ENCODE data around the gene PPP1R9A.
"Not testable (repeated sequence)": the region's sequence is repeated elsewhere in the genome, so short reads cannot be mapped to it uniquely, and the experiment has no call there.

Gene PPP1R9A

DNA sequence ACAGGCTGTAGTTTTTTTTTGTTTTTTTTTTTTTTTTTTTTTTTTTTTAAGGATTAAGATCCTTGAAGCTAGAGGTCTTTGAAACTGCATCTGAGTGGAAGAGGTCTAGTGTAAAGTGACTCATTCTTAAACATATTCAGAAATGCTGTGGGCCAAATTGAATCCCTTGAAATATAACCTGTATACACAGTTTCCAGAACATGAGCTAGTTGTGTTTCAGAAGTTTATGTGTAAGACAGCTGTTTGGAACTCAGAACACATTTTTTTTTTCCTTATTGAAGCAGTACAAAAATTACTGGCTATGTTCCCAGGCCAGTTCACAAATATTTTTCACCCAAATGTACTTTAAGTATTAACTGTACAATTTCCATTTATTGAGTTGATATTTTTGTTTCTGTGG is 67.9 kb downstream of the PPP1R9A start:
- no peak for DNase-seq (ENCODE audit: low spot score)

GRCh38 chr7:94980418-94981142 is 73.2 kb downstream of the PPP1R9A start:
- no peak for DNase-seq (ENCODE audit: low spot score)

DNA sequence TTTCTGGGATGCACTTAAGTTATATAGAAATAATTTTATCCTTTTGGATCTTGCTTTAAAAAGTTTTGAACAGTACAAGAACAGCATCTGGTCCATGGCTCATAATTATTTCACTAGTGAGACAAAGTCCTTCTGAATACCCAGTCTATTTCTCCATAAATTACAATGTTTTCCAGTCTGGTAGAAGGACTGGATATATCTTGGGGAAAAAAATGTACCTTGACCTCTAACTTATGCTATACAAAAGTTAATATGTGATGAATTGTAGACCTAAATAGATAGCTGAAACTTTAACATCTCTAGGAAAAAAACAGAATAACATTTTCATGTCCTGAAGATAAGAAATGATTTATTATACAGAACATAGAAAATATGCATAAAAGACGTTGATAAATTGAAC is 88.5 kb downstream of the PPP1R9A start:
- DNase-seq (ENCODE audit: low spot score), result no peak

DNA sequence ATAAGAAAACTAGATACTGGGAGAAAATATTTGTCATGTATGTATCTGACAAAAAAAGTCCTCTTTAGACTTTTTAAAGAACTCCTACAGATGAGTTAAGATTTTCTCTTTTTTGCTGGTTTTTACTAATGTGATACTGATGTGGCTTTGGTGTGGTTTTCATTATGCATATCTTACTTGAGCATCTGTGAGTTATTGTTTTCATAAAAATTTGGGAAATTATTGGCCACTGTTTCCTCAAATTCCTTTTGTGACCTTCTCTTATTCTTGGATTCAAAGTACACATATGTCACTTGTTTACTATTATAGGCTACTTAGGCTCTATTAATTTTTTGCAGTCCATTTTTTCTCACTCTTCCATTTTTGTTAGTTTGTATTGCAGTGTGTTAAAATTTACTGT is 89.0 kb downstream of the PPP1R9A start:
- no peak for DNase-seq (ENCODE audit: low spot score)

GRCh38 chr7:94997547-94997946 is 90.2 kb downstream of the PPP1R9A start:
- no peak for DNase-seq (ENCODE audit: low spot score)

GRCh38 chr7:94998266-94999068 is 91.1 kb downstream of the PPP1R9A start:
- no peak for DNase-seq (ENCODE audit: low spot score)

DNA sequence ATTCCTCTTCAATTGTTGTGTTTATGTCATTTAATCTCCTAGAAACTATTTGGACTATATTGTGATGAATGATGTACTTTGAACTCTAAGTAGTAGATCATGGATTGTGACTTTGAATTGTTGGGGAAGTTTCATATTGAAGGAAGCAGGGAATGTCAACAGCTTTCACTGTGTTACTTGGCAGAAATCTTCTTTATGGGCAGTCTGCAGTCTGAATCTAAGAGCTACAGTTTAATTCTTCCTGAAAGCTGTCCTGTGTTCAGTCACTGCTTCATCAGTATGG is 91.6 kb downstream of the PPP1R9A start:
- DNase-seq (ENCODE audit: low spot score), result no peak

DNA sequence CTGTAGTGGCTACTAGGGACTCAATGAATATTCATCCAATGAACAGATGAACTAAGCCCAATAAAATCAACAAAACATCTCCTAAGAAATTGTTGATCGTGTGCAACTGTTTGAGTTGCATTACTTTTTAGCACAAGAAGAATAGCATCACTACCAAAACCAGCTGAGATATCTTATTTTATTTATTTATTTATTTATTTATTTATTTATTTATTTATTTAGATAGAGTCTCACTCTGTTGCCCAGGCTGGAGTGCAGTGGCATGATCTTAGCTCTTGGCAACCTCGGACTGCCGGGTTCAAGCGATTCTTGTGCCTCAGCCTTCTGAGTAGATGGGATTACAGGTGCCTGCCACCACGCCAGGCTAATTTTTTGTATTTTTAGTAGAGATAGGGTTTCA is 92.2 kb downstream of the PPP1R9A start:
- DNase-seq (ENCODE audit: low spot score), result not testable (repeated sequence)

GRCh38 chr7:95001258-95001657 is 93.9 kb downstream of the PPP1R9A start:
- no peak for DNase-seq (ENCODE audit: low spot score)

GRCh38 chr7:95001815-95002561 is 94.6 kb downstream of the PPP1R9A start:
- DNase-seq (ENCODE audit: low spot score), result no peak

DNA sequence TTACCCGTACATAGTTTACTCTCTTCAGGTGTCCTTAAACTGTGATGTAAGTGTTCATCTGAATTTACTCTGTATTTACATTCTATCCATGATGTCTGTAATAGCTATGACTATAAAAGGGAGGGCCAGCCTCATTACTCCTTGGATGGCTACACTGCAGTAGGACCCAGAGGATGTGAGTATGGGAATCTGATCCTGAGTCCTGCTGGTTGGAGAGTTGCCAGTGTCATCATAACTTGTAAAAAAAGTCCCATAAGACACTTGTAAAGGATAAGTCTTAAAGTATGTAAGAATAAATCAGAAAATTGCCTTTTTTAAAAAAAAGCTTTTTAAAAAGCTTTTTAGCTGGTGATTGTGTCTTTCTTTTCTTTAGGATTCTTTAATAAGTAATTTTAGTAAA is 95.4 kb downstream of the PPP1R9A start:
- no peak for DNase-seq (ENCODE audit: low spot score)

DNA sequence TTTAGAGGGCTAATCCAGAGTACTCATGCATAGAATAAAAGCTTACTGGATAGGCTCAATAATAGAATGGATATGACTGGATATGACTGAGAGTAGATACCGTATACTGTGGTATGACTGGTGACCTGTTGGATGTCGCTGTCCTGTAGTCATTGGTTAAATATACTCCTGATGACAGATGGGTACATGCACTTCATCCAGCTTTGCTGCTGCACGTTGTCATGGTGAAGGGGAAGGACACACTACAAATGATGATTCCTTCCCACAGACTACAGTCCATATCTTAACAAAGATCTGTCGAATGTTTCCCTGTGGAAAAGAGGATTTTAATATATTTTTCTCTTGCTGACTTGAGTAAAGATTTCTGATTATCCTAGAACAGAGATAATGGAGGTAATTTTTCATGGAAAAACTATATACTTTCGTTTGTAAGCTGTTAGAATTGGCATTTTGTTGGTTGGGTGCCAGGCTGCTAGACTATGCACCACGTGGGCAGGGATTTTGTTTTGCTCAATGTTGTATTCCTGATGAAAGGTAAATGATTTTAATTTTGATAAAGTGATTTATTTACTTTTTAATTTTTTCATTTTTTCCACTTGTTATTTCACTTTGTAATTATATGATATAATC is 97.3 kb downstream of the PPP1R9A start:
- DNase-seq (ENCODE audit: low spot score), result no peak

- no peak for DNase-seq (ENCODE audit: low spot score)
These were observed 98.6 kb downstream of the PPP1R9A start for GRCh38 chr7:95006010-95006409.

DNA sequence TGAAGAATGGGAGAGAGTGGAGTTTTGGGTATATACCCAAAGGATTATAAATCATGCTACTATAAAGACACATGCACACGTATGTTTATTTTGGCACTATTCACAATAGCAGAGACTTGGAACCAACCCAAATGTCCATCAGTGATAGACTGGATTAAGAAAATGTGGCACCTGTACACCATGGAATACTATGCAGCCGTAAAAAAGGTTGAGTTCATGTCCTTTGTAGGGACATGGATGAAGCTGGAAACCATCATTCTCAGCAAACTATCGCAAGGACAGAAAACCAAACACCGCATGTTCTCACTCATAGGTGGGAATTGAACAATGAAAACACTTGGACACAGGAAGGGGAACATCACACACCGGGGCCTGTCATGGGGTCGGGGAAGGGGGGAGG is 101.4 kb downstream of the PPP1R9A start:
- not testable (repeated sequence) for DNase-seq (ENCODE audit: low spot score)

DNA sequence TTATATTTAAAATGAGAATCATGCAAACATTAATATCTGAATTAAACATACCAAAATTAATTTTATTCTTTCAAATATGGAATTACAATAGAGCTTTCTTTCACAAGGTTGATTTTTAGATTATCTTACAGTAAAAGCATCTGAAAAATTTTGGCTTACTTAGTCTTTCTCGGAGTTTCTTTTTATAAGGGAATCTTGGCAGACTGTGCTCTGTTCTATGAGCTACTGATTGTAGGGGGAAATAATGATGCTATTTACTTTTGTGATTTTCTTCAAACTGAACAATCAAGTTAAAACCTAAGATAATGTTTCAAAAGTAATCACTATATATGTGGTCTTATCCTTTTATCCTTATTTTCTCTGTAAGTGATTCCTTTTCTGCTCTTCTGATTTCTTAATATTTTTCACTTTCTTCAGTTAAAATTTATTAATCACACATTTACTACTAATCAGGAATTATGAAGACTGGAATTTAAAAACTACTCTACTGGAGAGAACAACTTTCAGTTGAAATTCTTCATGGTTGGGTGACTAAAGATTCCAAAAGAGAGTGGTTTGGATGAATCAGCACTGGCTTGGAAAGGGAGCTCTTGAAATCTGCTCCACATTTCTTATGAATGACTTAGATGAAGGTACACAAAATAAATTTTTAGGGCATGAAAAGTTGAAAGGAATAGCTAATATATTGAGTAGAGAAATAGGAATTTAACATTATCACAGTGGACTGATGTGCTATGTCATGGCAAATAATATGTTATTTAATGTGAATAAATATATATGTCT is 103.9 kb downstream of the PPP1R9A start:
- DNase-seq (ENCODE audit: low spot score), result peak; percentile 73

DNA sequence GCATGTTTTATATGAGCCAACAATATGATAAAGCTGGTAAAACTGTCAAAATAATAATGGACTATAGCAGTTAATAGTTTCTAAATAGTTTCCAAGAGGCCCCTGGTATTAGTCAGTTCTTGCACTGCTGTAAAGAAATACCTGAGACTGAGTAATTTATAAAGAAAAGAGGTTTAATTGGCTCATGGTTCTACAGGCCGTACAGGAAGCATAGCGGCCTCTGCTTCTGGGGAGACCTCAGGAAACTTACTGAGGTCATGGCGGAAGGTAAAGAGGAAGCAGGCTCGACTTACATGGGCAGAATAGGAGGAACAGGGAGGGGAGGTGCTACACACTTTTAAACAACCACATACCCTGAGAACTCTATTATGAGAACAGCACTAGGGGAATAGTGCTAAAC is 104.6 kb downstream of the PPP1R9A start:
- no peak for DNase-seq (ENCODE audit: low spot score)

DNA sequence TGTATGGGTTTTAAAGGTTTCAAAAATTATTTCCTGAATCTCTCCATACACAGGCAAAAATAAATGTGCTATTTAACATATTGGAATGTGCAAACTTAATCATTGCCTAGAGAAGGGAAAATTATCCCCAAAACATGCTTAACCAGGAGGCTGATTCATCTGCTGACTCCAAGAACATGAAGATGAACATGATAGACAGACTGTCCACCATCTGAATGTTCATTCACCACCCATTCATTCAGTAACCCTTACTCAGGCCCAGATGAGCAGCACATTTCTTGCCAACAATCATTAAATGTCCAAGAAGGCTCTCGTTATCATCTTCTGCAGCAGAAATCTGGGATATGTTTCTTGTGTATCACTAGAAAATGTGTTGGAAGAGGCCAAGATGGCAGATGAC is 110.6 kb downstream of the PPP1R9A start:
- peak; percentile 9 for DNase-seq (ENCODE audit: low spot score)

GRCh38 chr7:95026018-95026417 is 118.6 kb downstream of the PPP1R9A start:
- DNase-seq (ENCODE audit: low spot score), result no peak

GRCh38 chr7:95026421-95027072 is 119.2 kb downstream of the PPP1R9A start:
- DNase-seq (ENCODE audit: low spot score), result no peak

GRCh38 chr7:95027234-95027872 is 120.0 kb downstream of the PPP1R9A start:
- DNase-seq (ENCODE audit: low spot score), result no peak

DNA sequence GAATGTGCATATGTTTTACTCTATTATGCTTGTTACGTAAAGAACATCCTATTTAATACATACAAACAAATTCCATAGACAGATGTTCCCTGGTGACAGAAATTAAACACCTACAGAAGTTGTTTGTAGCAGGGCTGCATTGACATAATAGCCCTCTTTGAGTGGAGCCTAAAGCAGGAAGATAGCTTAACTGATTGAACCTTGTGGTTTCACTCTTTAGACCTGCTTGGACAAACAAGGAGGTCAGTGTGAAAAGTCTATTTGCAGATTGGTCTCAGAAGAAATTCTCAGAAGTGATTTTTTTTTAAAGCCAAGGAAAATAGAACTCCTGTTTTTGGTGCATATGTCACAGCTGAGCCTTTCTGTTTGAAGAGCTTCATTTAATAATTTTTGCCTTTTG is 121.3 kb downstream of the PPP1R9A start:
- DNase-seq (ENCODE audit: low spot score), result no peak
